Effector memory CD4-positive, alpha-beta T cell (primary cell): ENCODE data around the gene HSPB7.

Experiments used
- DNase-seq, 3 donors: peaks; one replicate each; pipeline ENCODE4 v3.0.0-alpha.2; 2020
- H3K27ac ChIP-seq: 2 replicates; pipeline ENCODE4 v1.7.0; 2013; ENCODE audit warnings: mild to moderate bottlenecking, low read length, moderate library complexity; ENCODE audit not compliant: insufficient read depth, poor library complexity, severe bottlenecking
- H3K27me3 ChIP-seq: replicated peaks from 2 replicates; pipeline ENCODE4 v1.7.0; 2013; ENCODE audit warnings: mild to moderate bottlenecking, low read length; ENCODE audit not compliant: insufficient read depth, control insufficient read depth, poor library complexity, severe bottlenecking
- H3K36me3 ChIP-seq: 2 replicates; pipeline ENCODE4 v1.7.0; 2013; ENCODE audit warnings: mild to moderate bottlenecking, low read length, moderate library complexity; ENCODE audit not compliant: control insufficient read depth, insufficient read depth
- H3K4me1 ChIP-seq: 2 replicates; pipeline ENCODE4 v1.7.0; 2013; ENCODE audit warnings: low read length, mild to moderate bottlenecking; ENCODE audit not compliant: control insufficient read depth, insufficient read depth, poor library complexity, severe bottlenecking
- H3K4me3 ChIP-seq: 2 replicates; pipeline ENCODE4 v1.7.0; 2013; ENCODE audit warnings: low read length, low read depth, mild to moderate bottlenecking; ENCODE audit not compliant: insufficient read depth, poor library complexity, severe bottlenecking
- H3K9me3 ChIP-seq: 2 replicates; pipeline ENCODE4 v1.7.0; 2013; ENCODE audit warnings: mild to moderate bottlenecking, low read length, moderate library complexity; ENCODE audit not compliant: control insufficient read depth

Gene HSPB7

DNA sequence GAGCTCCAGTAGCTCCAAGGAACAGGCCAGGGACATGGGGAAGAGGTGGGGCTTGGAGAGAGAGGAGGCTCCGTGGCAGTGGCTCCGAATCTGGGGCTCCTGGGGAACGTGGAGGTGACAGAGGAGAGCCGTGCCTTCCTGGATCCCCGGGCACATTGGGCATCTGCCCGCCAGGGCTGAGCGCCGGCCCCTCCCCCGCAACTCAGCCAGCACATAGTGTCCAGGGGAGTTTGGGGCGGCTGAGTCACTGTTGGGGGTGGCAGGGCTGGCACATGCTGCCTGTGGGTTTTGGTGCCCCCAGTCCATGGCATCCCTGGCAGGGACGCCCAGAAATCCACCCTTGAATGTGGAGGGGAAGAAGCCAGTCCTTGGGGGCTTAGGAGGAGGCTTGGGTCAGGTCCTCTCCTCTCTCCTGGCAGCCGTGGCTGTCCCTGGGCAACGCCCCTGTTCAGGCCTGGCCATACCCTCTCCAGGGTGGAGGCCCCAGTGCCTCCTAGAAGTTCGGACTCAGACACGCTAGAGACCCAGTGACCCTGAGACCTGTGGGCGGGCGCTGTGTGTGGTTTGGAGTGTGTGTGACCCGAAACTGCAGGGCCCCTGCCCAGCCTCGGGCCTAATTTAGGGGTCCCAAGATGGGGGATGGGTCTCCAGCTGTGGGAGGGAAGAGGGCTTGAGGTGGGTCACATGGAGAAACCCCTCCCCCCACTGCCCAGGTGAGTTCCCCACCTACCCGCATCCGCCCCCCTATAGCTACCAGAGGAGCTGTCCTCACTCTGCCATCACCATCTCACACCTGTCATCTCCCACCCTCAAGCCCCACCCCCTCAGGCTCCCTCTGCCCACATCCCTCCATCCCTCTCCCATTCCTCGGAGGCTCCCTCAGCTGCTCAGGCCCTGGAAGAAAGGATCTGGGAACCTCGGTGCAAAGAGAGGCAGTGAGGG lies 1.6 kb downstream of the HSPB7 start:
- H3K4me3 ChIP-seq = no peak overlapping the region
- DNase-seq = no peak
- no peaks in the 10 kb centered on the region for H3K9me3 ChIP-seq
- H3K27me3 ChIP-seq = peaks cover 7% of the 10 kb centered on the region
- H3K27ac ChIP-seq = no peak overlapping the region
- no peaks in the 10 kb centered on the region for H3K36me3 ChIP-seq
- H3K4me1 ChIP-seq = peaks cover 6% of the 10 kb centered on the region

DNA sequence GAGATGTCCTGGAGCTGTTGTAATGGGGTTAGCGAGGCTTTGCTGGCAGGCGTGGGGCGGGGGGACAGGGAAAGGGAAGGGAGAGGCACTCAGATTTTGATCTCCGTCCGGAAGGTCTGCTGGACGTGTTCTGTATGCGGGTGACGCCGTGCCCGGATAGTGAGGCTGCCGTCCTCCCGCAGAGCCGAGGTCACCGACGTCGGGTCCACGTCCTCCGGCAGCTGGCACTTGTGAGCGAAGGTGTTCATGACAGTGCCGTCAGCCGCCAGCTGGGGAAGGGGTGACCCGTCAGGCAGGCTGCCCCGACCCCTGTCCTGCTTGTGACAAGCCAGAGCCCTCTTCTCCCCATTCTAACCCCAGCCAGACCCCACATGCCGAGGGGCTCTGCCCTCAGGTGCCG lies 2.4 kb downstream of the HSPB7 start:
- H3K4me3 ChIP-seq = no peak overlapping the region
- H3K9me3 ChIP-seq = no peaks in the 10 kb centered on the region
- H3K27ac ChIP-seq = no peak overlapping the region
- peaks cover 7% of the 10 kb centered on the region for H3K27me3 ChIP-seq
- DNase-seq = no peak
- no peaks in the 10 kb centered on the region for H3K36me3 ChIP-seq
- peaks cover 6% of the 10 kb centered on the region for H3K4me1 ChIP-seq

DNA sequence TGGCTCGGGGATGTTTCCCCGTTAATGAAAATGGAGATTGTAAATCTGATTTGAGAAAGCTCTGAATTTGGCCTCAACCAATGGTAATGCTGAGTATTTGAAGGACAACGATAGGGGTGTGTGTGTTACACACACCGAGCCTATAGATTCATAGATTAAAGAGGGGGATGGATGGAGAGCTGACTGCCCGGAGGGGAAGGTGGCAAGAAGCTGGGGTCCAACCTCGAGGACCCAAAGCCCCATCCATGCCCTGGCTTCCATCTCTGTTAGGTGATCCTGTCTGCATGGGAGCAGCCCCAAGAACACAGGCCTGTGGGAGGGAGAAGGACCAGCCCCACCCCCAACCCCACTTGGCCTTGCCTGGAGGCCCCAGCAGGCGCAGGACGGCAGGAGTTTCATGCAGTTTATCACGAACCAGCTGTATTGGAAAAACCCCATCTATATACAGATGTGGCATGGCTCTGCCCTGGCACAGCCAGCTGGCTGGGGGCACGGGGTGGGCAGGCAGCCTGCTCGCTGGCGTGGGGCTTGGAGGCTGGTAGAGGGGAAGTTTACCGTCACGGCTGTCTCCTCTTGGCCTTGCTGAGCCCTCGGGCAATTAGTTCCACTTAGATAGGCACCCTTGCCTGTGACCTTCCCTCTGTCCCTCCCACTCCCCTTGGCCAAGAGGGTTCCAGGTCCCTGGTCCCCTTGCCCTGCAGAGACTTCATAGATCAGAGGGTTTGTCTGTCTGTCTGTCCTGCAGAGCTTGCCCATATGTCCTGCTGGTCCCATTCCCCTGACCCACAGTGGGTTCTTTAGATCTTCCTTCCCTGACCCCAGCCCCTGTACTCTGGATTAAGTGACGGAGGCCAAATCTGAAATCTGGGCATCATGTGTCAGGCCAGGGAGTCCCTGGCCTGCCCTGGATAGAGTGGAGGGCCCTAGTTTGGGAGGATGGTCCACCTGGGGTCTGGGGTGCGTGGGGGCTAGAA lies 3.0 kb downstream of the HSPB7 start:
- Histone ChIP-seq H3K27me3 (peaks cover 7% of the 10 kb centered on the region), H3K9me3 (no peaks in the 10 kb centered on the region), H3K4me3 (no peak overlapping the region), H3K36me3 (no peaks in the 10 kb centered on the region), H3K4me1 (peaks cover 6% of the 10 kb centered on the region), H3K27ac (no peak overlapping the region)
- DNase-seq = no peak

DNA sequence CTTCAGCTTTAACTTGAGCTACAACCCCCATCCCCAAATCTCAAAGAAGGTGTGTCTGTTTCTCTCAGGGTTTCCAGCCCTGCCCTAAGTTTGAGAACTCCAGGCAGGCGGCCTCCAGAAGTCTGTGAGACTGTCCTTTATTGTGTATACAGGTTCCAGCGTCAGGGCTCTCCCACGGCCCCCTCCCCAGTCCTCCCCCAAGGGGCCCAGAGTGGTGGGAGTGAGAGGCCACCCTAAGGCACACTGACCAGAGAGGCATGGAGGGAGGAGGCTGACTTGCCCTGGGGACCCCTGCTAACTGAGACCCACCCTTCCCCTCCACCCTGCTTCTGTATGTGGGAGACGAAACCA lies 4.0 kb downstream of the HSPB7 start:
- no peak for DNase-seq
- peaks cover 6% of the 10 kb centered on the region for H3K4me1 ChIP-seq
- H3K36me3 ChIP-seq = no peaks in the 10 kb centered on the region

GRCh38 chr1:16013220-16013907 lies 4.5 kb downstream of the HSPB7 start:
- DNase-seq = peak in 1 of 3 donors; percentile 12
- Histone ChIP-seq H3K27me3 (peaks cover 7% of the 10 kb centered on the region), H3K4me3 (peak overlapping the region; percentile 38), H3K36me3 (no peaks in the 10 kb centered on the region), H3K9me3 (no peaks in the 10 kb centered on the region), H3K4me1 (peaks cover 6% of the 10 kb centered on the region), H3K27ac (no peak overlapping the region)

More for the DNA sequence above, 4.0 kb downstream of the HSPB7 start:
- Histone ChIP-seq H3K4me3 (no peak overlapping the region), H3K27me3 (peaks cover 7% of the 10 kb centered on the region), H3K9me3 (no peaks in the 10 kb centered on the region), H3K27ac (no peak overlapping the region)

DNA sequence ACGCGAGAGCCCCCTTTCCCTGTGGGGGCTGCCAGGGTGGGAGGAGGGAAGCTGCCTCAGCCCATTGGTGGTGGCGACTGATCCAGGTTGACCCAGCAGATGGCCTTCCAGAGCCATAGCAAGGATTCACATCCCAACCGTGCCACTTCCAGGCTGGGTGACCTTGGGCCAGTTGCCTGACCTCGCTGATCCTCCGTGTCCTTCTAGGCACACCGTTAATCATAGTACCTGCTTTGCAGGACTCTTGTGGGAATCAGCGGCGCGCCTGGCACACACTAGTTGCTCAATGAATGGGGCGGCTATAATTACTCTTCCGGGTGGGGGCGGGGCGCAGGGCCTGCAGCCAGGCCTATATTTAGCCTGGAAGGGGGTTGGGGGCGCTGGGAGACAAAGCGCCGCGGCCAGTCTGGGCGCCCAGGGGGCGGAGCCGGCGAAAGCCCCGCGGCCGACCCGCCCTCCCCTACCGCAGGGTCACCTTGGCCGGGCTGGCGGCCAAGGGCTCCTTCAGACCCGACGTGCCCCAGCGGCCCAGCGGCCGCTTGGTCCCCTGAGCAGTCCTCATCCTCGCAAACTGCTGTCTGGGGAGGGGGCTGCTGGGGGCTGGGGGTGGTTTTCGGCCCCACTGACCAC lies 5.1 kb downstream of the HSPB7 start:
- Histone ChIP-seq H3K27ac (no peak overlapping the region), H3K27me3 (peaks cover 7% of the 10 kb centered on the region), H3K36me3 (no peaks in the 10 kb centered on the region), H3K4me3 (peak overlapping the region; percentile 38), H3K9me3 (no peaks in the 10 kb centered on the region), H3K4me1 (peaks cover 6% of the 10 kb centered on the region)
- peak in 1 of 3 donors; percentile 9 for DNase-seq

GRCh38 chr1:16011936-16012589 lies 5.8 kb downstream of the HSPB7 start:
- Histone ChIP-seq H3K4me3 (no peak overlapping the region), H3K9me3 (no peaks in the 10 kb centered on the region), H3K27me3 (peaks cover 7% of the 10 kb centered on the region), H3K27ac (no peak overlapping the region), H3K4me1 (peaks cover 6% of the 10 kb centered on the region), H3K36me3 (no peaks in the 10 kb centered on the region)
- DNase-seq = no peak

DNA sequence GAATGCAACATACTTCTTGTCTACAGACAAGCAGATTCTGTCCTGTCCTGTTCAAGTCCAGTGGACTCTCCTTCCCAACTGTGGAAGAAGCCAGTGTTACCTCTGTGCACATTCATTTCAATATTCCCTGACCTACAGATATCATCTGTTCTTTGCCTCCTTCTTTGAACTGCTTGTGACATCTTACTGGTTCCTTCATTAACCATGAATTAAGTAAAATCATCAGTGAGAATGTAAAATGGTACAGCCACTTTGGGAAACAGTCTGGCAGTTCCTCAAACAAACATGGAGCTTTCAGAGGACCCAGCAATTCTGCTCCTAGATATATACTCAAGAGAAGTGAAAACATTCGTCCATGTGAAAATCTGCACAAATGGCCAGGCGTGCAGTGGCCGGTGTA lies 7.0 kb downstream of the HSPB7 start:
- Histone ChIP-seq H3K27ac (no peak overlapping the region), H3K27me3 (peaks cover 7% of the 10 kb centered on the region), H3K4me1 (peaks cover 6% of the 10 kb centered on the region), H3K4me3 (no peak overlapping the region), H3K36me3 (no peaks in the 10 kb centered on the region), H3K9me3 (no peaks in the 10 kb centered on the region)
- no peak for DNase-seq

DNA sequence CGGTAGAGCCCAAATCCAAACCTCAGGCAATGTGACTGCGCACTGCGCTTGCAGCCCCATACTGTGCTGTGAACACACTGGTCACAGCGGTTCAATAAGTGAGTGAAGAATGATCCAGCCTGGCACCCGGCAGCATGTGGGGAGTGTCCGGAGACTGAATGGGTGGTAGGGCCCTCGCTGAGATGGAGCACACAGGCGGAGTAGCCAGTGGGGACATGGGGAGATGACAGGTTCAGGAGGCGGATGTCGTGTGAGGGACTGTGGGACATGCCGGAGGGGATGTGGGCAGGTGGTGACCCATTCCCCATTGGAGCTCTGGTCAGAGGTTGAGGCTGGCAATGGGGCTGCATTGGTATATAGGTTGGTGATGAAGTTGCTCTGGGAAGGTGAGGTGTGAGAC lies 8.2 kb downstream of the HSPB7 start:
- H3K36me3 ChIP-seq = no peaks in the 10 kb centered on the region
- H3K9me3 ChIP-seq = no peaks in the 10 kb centered on the region
- no peak overlapping the region for H3K4me3 ChIP-seq
- H3K27ac ChIP-seq = no peak overlapping the region
- peaks cover 6% of the 10 kb centered on the region for H3K4me1 ChIP-seq
- no peak for DNase-seq
- H3K27me3 ChIP-seq = peaks cover 7% of the 10 kb centered on the region
